ENCODE results near the gene SLC6A12. TPM values are rescaled to one million over a fixed set of nuclear protein-coding genes. Genes with fewer than 3 reads are reported as not detected.

Gene SLC6A12
- total RNA-seq, 1 donor from 2014 or later, result not detected

DNA sequence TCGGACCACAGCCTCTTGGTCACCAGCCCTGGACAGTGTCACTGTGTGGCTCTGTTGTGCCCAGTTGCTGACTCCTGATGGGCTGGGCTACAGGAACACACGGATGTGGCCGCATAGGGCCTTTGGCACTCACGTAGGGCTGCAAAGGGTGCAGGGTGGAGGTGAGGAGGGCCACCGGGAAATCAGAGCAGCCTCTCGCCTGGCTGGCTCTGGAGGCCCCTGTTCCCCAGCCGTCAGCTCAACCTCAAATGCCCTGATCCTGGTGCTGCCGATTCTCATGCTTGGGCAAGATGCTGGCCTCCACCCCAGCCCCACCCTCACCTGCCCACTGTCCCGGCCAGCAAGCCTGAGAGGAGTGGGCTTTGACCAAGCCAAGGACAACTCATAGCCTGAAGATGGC lies 59.0 kb downstream of the SLC6A12 start:
- Mint-ChIP-seq H3K36me3 (ENCODE audit: low read depth) (no peaks in the 10 kb centered on the region), H3K4me3 (no peak overlapping the region), H3K27ac (no peak overlapping the region), H3K4me1 (no peaks in the 10 kb centered on the region), H3K9me3 (no peaks in the 10 kb centered on the region), H3K27me3 (no peaks in the 10 kb centered on the region)
- intact Hi-C loops (cut with micrococcal nuclease), result no loop called here
- no peak for DNase-seq

DNA sequence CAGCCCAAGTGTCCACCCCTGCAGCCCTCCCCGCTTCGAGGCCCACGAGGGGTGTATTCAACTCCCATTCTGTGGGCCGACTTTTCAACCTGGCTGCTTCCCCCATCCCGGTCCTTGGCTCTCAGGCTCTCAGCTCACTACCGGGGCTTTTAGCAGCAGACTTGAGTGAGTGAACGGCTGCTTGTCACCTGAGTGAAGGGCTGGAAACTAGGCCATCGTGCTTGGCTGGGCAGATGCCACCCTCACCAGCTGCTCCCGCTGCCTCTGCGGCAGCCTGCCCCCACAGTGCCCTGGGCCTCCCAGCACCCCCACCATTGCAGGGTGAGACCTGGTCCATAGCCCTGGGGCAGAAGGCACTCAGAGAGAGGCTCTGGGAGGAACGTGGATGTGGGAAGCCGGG lies 59.9 kb downstream of the SLC6A12 start:
- no peak for DNase-seq
- Mint-ChIP-seq H3K27ac (no peak overlapping the region), H3K36me3 (ENCODE audit: low read depth) (no peaks in the 10 kb centered on the region), H3K9me3 (no peaks in the 10 kb centered on the region), H3K27me3 (no peaks in the 10 kb centered on the region), H3K4me1 (no peaks in the 10 kb centered on the region), H3K4me3 (no peak overlapping the region)
- intact Hi-C loops (cut with micrococcal nuclease), result no loop called here

DNA sequence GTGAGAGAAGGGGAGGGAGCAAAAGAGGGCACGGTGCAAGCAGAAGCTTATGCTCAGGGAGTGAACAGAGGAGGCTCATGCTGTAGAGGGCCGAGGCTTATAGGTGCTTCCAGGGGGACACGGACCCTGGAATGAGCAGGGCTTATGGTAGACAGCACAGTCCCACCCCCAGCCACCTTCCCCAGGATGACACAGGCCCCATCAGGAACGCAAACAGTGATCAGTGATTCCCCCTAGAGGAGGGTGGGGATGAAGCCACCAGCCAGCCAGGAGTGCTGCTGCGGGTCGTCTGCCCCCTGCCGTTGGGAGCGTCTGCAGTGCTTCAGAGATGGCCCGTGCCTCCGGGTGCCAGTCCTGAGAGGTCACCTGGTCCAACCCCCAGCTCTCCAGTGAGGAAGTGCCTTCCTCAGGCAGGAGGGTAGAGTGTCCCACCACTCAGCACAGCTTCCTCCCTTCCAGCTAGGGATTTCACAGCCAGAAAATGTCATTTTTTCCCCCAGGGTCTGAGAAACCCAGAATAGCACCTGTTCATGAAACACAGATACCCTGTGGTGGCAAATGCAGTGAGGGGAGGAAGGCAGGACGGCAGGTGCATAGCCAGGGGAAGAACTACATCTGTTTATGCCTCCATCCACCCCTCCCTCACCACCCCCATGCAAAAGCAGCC lies 60.7 kb downstream of the SLC6A12 start:
- Mint-ChIP-seq H3K9me3 (no peaks in the 10 kb centered on the region), H3K27ac (no peak overlapping the region), H3K36me3 (ENCODE audit: low read depth) (no peaks in the 10 kb centered on the region), H3K4me3 (no peak overlapping the region), H3K4me1 (no peaks in the 10 kb centered on the region), H3K27me3 (no peaks in the 10 kb centered on the region)
- peak; percentile 82 for DNase-seq
- intact Hi-C loops (cut with micrococcal nuclease), result no loop called here

DNA sequence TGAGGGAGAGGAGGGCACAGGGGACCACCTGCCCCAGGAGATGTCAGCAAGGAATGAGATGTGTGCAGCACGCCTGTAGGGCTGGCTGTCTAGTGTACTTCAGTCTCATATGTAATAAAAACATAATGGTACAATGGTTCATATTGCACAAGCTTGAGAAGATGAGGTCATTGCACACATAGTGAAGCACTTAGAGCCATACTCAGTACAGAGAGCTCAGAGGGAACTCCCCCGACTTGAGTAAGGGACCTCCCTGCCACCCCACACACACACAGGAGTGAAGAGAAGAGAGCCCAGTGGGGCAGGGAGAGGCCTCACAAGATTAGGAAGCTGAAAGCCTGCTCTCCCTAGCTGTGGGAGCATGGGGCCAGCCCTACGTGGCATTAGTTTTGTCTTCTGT lies 61.5 kb downstream of the SLC6A12 start:
- no peak overlapping the region for H3K4me3 Mint-ChIP-seq
- H3K27me3 Mint-ChIP-seq, result no peaks in the 10 kb centered on the region
- H3K36me3 Mint-ChIP-seq (ENCODE audit: low read depth), result no peaks in the 10 kb centered on the region
- H3K4me1 Mint-ChIP-seq, result no peaks in the 10 kb centered on the region
- DNase-seq, result no peak
- H3K27ac Mint-ChIP-seq, result no peak overlapping the region
- intact Hi-C loops (cut with micrococcal nuclease), result no loop called here
- H3K9me3 Mint-ChIP-seq, result no peaks in the 10 kb centered on the region

DNA sequence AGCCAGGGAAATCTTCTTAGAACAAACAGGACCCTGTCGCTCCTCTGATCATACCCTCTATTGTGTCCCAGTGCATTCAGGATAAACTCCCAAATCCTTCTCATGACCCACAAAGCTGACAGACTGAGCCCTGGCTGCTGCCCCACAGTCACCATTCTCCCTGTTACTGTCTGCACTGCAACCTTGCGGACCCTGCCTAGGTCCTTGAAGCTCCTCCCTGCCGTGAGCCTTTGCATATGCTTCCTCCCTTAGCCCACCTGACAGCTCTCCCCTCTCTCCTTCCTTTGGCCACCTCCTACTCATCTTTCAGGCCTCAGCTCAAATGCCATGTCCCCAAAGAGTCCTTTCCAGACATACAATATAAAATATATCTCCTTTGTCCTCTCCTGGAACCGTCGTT lies 62.4 kb downstream of the SLC6A12 start:
- no peak overlapping the region for H3K27ac Mint-ChIP-seq
- no peaks in the 10 kb centered on the region for H3K27me3 Mint-ChIP-seq
- no peaks in the 10 kb centered on the region for H3K36me3 Mint-ChIP-seq (ENCODE audit: low read depth)
- no peak overlapping the region for H3K4me3 Mint-ChIP-seq
- H3K9me3 Mint-ChIP-seq, result no peaks in the 10 kb centered on the region
- intact Hi-C loops (cut with micrococcal nuclease), result no loop called here
- DNase-seq, result no peak
- H3K4me1 Mint-ChIP-seq, result no peaks in the 10 kb centered on the region

DNA sequence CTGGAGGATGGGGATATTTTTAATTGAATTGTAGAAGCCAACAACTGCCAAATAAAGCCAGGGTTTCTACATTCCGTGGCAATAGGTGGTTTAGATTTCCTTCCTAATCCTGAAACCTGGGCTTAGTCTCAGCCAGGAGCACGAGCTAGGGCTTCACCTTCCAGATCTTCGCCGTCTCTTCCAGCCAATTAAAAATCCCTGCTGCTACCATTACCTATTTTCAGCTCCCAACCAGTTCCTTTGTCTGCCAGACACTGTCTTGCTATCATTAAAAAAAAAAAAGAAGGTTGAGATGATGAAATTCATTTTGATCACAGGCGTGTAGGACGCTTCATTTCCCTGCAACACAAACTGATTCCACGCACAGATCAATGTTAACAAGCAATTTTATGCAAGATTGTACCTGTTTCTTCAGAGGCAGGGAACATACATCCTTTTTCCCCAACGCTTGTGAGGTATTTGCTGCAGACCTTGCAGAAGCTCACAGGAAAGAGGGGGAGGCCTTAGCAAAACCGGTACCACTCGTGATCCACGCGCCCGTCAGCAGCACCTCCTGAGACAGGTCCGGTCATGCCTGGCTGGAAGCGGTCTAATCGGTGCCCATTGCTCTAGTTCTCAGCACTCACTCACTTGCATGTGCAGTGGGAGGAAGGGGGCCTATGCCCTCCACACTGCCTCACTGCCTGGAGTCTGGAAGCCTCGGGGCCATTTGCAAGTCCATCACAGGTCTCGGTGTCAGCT lies 65.1 kb downstream of the SLC6A12 start:
- intact Hi-C loops (cut with micrococcal nuclease), result no loop called here
- Mint-ChIP-seq H3K27me3 (no peaks in the 10 kb centered on the region), H3K9me3 (no peaks in the 10 kb centered on the region), H3K4me1 (peaks cover 7% of the 10 kb centered on the region), H3K36me3 (ENCODE audit: low read depth) (no peaks in the 10 kb centered on the region), H3K27ac (no peak overlapping the region), H3K4me3 (no peak overlapping the region)
- no peak for DNase-seq

DNA sequence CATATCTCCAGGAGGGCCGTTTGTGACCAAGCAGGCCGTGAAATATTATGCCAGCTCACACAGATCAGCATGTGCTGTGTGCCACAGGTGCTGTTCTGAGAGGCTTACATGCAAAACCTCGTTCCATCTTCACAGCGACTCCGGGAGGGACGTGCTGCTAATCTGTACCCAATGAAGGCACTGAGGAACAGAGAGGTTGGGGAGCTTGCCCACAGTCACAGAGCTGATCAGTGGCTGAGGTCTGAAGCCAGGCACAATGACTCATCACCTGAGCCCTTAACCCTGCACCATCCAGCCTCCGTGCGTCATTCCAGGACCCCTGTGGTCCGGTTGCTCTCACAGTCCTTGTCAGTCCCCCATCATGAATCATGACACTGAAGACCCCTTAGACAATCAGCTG lies 66.7 kb downstream of the SLC6A12 start:
- DNase-seq, result no peak
- no peaks in the 10 kb centered on the region for H3K9me3 Mint-ChIP-seq
- H3K27ac Mint-ChIP-seq, result no peak overlapping the region
- no peak overlapping the region for H3K4me3 Mint-ChIP-seq
- intact Hi-C loops (cut with micrococcal nuclease), result no loop called here
- H3K36me3 Mint-ChIP-seq (ENCODE audit: low read depth), result no peaks in the 10 kb centered on the region
- H3K4me1 Mint-ChIP-seq, result peaks cover 7% of the 10 kb centered on the region
- no peaks in the 10 kb centered on the region for H3K27me3 Mint-ChIP-seq

DNA sequence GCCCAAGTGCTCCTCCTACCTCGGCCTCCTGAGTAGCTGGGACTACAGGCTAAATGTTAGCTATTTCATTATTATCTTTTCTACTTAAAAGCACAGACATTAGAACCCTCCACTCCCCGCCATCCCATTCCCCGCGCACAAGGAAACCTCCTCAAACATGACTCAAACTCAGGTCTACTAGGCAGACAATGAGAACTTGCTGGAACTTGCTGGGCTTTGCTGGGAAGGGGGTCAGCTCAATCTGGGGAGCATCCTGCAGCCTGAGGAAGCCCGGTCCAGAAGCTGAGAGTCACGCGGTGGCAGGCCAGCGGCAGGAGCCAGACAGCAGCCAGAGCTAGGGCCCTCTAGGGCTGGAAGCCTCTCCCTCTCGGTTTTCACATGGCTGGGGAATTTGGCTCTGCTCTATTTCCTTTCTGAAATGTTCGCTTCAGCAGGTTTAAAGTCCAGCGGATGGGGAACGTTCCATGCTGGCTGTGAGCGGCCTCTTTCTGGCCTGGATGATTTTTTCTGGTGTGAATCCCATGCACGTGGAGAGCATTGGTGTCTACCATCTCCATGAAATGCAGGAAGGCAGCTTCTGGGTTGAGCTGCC lies 68.5 kb downstream of the SLC6A12 start:
- Mint-ChIP-seq H3K4me3 (no peak overlapping the region), H3K27me3 (peaks cover 6% of the 10 kb centered on the region), H3K4me1 (peaks cover 7% of the 10 kb centered on the region), H3K9me3 (no peaks in the 10 kb centered on the region), H3K27ac (no peak overlapping the region), H3K36me3 (ENCODE audit: low read depth) (no peaks in the 10 kb centered on the region)
- DNase-seq, result no peak
- intact Hi-C loops (cut with micrococcal nuclease), result no loop called here

DNA sequence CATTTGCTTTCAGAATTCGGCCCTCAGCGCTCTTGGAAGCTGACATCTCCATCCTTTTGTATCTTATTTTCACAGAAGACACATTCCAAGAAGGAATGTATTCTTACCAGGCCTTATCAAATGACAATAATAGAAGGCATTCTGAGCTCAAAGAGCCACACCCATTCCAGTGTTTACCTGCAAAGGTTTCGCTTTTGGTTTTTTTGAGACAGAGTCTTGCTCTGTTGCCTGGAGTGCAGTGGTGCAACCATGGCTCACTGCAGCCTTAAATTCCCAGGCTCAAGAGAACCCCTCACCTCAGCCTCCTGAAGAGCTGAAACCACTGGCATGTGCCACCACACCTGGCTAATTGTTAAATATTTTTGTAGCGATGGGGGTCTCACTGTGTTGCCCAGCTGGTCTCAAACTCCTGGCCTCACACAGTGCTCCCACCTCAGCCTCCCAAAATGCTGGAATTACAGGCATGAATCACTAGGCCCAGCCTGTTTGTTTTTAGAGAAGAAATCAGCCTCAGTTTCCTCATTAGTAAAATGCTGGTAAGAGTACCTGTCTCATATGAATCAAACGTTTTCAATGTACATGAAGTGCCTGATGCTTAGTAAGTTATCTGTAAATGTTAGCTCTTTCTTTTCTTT lies 69.2 kb downstream of the SLC6A12 start:
- Mint-ChIP-seq H3K4me3 (no peak overlapping the region), H3K9me3 (no peaks in the 10 kb centered on the region), H3K27ac (no peak overlapping the region), H3K4me1 (peaks cover 7% of the 10 kb centered on the region), H3K36me3 (ENCODE audit: low read depth) (no peaks in the 10 kb centered on the region), H3K27me3 (peaks cover 13% of the 10 kb centered on the region)
- intact Hi-C loops (cut with micrococcal nuclease), result no loop called here
- DNase-seq, result peak; percentile 58

DNA sequence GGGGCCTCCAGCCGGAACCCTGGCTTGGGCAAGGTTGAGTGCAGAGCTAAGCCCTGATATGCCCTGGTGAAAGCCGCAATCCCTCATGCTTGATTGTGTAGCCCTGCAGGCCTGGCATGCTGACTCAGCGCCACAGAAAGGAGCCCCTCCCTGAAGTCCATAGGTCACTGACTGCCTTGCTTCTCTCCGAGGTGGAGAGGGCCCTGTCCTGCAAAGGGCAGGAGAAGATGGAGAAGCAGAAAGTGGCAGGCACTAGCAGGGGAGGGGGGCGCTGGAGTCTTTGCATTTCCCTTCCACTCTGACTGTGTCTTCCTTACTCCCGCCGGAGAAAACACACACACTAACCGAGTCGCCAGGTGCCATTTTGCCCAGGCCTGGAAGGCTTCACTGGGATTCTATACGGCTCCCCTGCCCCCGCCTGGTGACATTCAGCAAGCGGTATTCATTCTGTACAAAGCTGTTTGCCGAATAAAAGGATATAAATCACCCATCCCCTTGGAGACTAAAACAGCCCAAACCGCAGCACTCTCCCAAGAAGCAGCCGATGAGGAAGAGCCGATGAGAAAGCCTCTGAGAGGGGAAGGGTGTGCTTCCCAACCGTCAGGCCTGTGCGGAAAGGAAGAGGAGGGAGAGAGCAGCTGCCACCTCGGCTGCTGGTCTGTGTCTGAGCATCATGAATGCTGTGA lies 69.8 kb downstream of the SLC6A12 start:
- DNase-seq, result no peak
- H3K4me1 Mint-ChIP-seq, result peaks cover 8% of the 10 kb centered on the region
- no peak overlapping the region for H3K27ac Mint-ChIP-seq
- H3K36me3 Mint-ChIP-seq (ENCODE audit: low read depth), result no peaks in the 10 kb centered on the region
- H3K27me3 Mint-ChIP-seq, result peaks cover 20% of the 10 kb centered on the region
- no peaks in the 10 kb centered on the region for H3K9me3 Mint-ChIP-seq
- H3K4me3 Mint-ChIP-seq, result no peak overlapping the region
- intact Hi-C loops (cut with micrococcal nuclease), result no loop called here

DNA sequence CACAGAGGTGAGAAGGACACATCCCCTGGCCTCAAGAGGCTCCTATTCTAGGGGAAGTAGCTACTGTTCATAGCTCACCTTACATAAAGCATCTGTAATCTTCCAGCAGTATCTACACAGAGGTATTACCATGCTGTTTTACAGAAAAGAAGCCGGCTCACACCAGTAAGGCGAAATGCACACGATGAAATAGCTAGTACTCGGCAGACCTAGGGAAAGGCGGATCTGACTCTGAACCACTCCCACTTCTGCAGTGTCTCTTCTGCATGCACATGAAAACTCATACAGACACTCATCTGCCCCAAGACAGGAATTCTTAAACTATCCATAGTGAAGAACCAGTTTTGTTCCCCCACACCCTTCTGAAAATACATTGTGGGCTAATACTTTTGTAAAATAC lies 73.8 kb downstream of the SLC6A12 start:
- Mint-ChIP-seq H3K9me3 (no peaks in the 10 kb centered on the region), H3K4me1 (peaks cover 8% of the 10 kb centered on the region), H3K27ac (no peak overlapping the region), H3K27me3 (peaks cover 23% of the 10 kb centered on the region), H3K4me3 (no peak overlapping the region), H3K36me3 (ENCODE audit: low read depth) (no peaks in the 10 kb centered on the region)
- intact Hi-C loops (cut with micrococcal nuclease), result no loop called here
- DNase-seq, result no peak

All from activated CD4-positive, alpha-beta T cell treated with anti-CD3 and anti-CD28 coated beads, Interleukin-2, amount 10 ng/mL, durations not matched to agents 24 days and 14 days (primary cell).